Tibial nerve (tissue), 4 donors: ENCODE results near the gene GMIP. TPM values are rescaled to one million over a fixed set of nuclear protein-coding genes. Genes with fewer than 3 reads are reported as not detected.

Source experiments
- DNase-seq, 2 donors: peaks; one replicate each; pipeline ENCODE4 v3.0.0-alpha.2; 2019; ENCODE audit warnings: low spot score in 2 of 2
- H3K27ac ChIP-seq, 4 donors: fragments of 200-600 bp; sonication (generic) in 3 of 4; one replicate each; pipeline ENCODE4 v1.5.1; 2017 to 2019; ENCODE audit warnings: mild to moderate bottlenecking in 1 of 4
- H3K27me3 ChIP-seq, 2 donors: fragments of 200-600 bp; sonication (generic) in 1 of 2; one replicate each; pipeline versions ENCODE4 v1.5.1 to v1.6.0; 2017 to 2019
- H3K36me3 ChIP-seq, 3 donors: fragments of 200-600 bp; sonication (generic); one replicate each; pipeline ENCODE4 v1.5.1; 2018 to 2019
- H3K4me1 ChIP-seq, 4 donors: fragments of 200-600 bp; sonication (generic) in 3 of 4; one replicate each; pipeline ENCODE4 v1.5.1; 2017 to 2019
- H3K4me3 ChIP-seq, 4 donors: fragments of 200-600 bp; sonication (generic) in 3 of 4; one replicate each; pipeline ENCODE4 v1.5.1; 2017 to 2019; ENCODE audit warnings: mild to moderate bottlenecking in 1 of 4, moderate library complexity in 1 of 4
- H3K9me3 ChIP-seq, 4 donors: fragments of 200-600 bp; sonication (generic) in 3 of 4; one replicate each; pipeline ENCODE4 v1.5.1; 2017 to 2019
- CTCF ChIP-seq, 5 experiments: fragments of 200-600 bp in 3 of 5; fragments of 450-650 bp in 2 of 5; sonication (generic) in 3 of 5; IDR thresholded peaks; one replicate each; pipeline ENCODE4 v1.5.1; 2016 to 2019; ENCODE audit warnings: antibody characterized with exemption in 5 of 5, mild to moderate bottlenecking in 3 of 5, moderate library complexity in 2 of 5
- EP300 ChIP-seq, 2 donors: sonication (generic); formaldehyde crosslinking; IDR thresholded peaks; one replicate each; pipeline ENCODE4 v1.6.1; 2017; ENCODE audit warnings: antibody characterized with exemption in 2 of 2, mild to moderate bottlenecking in 1 of 2
- POLR2A ChIP-seq, 2 donors: fragments of 450-650 bp; IDR thresholded peaks; one replicate each; pipeline ENCODE4 v1.6.1; 2017; ENCODE audit warnings: antibody characterized with exemption in 2 of 2, mild to moderate bottlenecking in 2 of 2, moderate library complexity in 2 of 2
- WGBS, 2 donors: methylation state at CpG; one replicate each; pipeline ENCODE4 v1.1.5; 2018; 5-methylcytosine and 5-hydroxymethylcytosine counted together
- total RNA-seq, 4 donors: library from RNA; depleted of rRNA; stranded (reverse); fragments of >200 nt; gene quantifications; one replicate each; pipeline ENCODE4 v1.1.0, GENCODE V29; 2016

Gene GMIP
- total RNA-seq, 4 donors from 2014 or later, result 8.8 to 35.1 (median 15.6) TPM

- no peak for DNase-seq
- no peaks in the 10 kb centered on the region for H3K4me1 ChIP-seq
- no peak overlapping the region for H3K27ac ChIP-seq
- TF ChIP-seq POLR2A (IDR thresholded peaks at IDR 0.05) (no peak), CTCF (IDR thresholded peaks at IDR 0.05) (no peak), EP300 (IDR thresholded peaks at IDR 0.05) (no peak)
- H3K9me3 ChIP-seq, result peaks cover 0 to 73% (median 8%) of the 10 kb centered on the region in 4 donors
- no peaks in the 10 kb centered on the region for H3K27me3 ChIP-seq
- H3K4me3 ChIP-seq, result no peak overlapping the region
- H3K36me3 ChIP-seq, result peaks cover 0 to 95% (median 44%) of the 10 kb centered on the region in 3 donors
- WGBS, 2 donors, result 93 to 97% methylated on average over 20 of the region's 20 CpGs
Measured at GRCh38 chr19:19679176-19680073, 36.0 kb upstream of the GMIP start.

- H3K27ac ChIP-seq, result no peak overlapping the region
- no peaks in the 10 kb centered on the region for H3K4me1 ChIP-seq
- peaks cover 0 to 100% (median 44%) of the 10 kb centered on the region in 3 donors for H3K36me3 ChIP-seq
- H3K4me3 ChIP-seq, result no peak overlapping the region
- TF ChIP-seq EP300 (IDR thresholded peaks at IDR 0.05), result no peak
- no peak for TF ChIP-seq POLR2A (IDR thresholded peaks at IDR 0.05)
- no peak for TF ChIP-seq CTCF (IDR thresholded peaks at IDR 0.05)
- H3K9me3 ChIP-seq, result peaks cover 0 to 61% (median 7%) of the 10 kb centered on the region in 4 donors
- WGBS, 2 donors, result 93 to 95% methylated on average over 7 of the region's 7 CpGs
- H3K27me3 ChIP-seq, result no peaks in the 10 kb centered on the region
- no peak for DNase-seq
Measured at GRCh38 chr19:19677579-19677978, 34.1 kb upstream of the GMIP start.

GRCh38 chr19:19674315-19674714, 30.9 kb upstream of the GMIP start:
- Histone ChIP-seq H3K4me1 (peaks cover 0 to 10% (median 7%) of the 10 kb centered on the region in 4 donors), H3K9me3 (peaks cover 0 to 31% (median 3%) of the 10 kb centered on the region in 4 donors), H3K36me3 (peaks cover 0 to 73% (median 33%) of the 10 kb centered on the region in 3 donors), H3K4me3 (no peak overlapping the region), H3K27me3 (no peaks in the 10 kb centered on the region), H3K27ac (no peak overlapping the region)
- no peak for TF ChIP-seq CTCF (IDR thresholded peaks at IDR 0.05)
- TF ChIP-seq POLR2A (IDR thresholded peaks at IDR 0.05), result no peak
- TF ChIP-seq EP300 (IDR thresholded peaks at IDR 0.05), result no peak
- DNase-seq, result no peak
- WGBS, 2 donors, result 94 to 99% methylated on average over 6 of the region's 6 CpGs

- DNase-seq, result no peak
- H3K4me3 ChIP-seq, result no peak overlapping the region
- peaks cover 0 to 58% (median 18%) of the 10 kb centered on the region in 3 donors for H3K36me3 ChIP-seq
- TF ChIP-seq CTCF (IDR thresholded peaks at IDR 0.05) (no peak), EP300 (IDR thresholded peaks at IDR 0.05) (no peak), POLR2A (IDR thresholded peaks at IDR 0.05) (no peak)
- H3K4me1 ChIP-seq, result peaks cover 0 to 12% (median 10%) of the 10 kb centered on the region in 4 donors
- H3K27ac ChIP-seq, result no peak overlapping the region
- 85 to 92% methylated on average over 3 of the region's 3 CpGs for WGBS, 2 donors
- H3K9me3 ChIP-seq, result peaks cover 0 to 16% (median 0%) of the 10 kb centered on the region in 4 donors
- H3K27me3 ChIP-seq, result no peaks in the 10 kb centered on the region
Measured at GRCh38 chr19:19672816-19673215, 29.4 kb upstream of the GMIP start.

GRCh38 chr19:19670070-19670551, 26.7 kb upstream of the GMIP start:
- Histone ChIP-seq H3K4me1 (peaks cover 0 to 12% (median 10%) of the 10 kb centered on the region in 4 donors), H3K27me3 (no peaks in the 10 kb centered on the region), H3K27ac (no peak overlapping the region), H3K9me3 (peaks cover 0 to 9% (median 0%) of the 10 kb centered on the region in 4 donors), H3K4me3 (peak overlapping the region in 1 of 4 donors; percentile 94), H3K36me3 (peaks cover 0 to 30% (median 3%) of the 10 kb centered on the region in 3 donors)
- no peak for DNase-seq
- 73 to 78% methylated on average over 10 of the region's 10 CpGs for WGBS, 2 donors
- TF ChIP-seq CTCF (IDR thresholded peaks at IDR 0.05), result no peak
- TF ChIP-seq EP300 (IDR thresholded peaks at IDR 0.05), result no peak
- TF ChIP-seq POLR2A (IDR thresholded peaks at IDR 0.05), result no peak
